Liver (tissue), 2 donors: Measurements from ENCODE around the gene PTPRD.

ENCODE experiments used
- GABPA ChIP-seq, 2 donors: IDR thresholded peaks in 1 of 2; conservative IDR thresholded peaks in 1 of 2; 2 replicates each; pipeline ENCODE4 v1.6.1; 2016; ENCODE audit warnings: antibody characterized with exemption in 2 of 2, mild to moderate bottlenecking in 1 of 2, moderate library complexity in 1 of 2
- JUND ChIP-seq, 2 donors: IDR thresholded peaks; 2 replicates each; pipeline ENCODE4 v1.6.1; 2016; ENCODE audit warnings: antibody characterized with exemption in 2 of 2
- SP1 ChIP-seq: IDR thresholded peaks from 2 replicates; pipeline ENCODE4 v1.6.1; 2018; ENCODE audit warnings: antibody characterized with exemption, mild to moderate bottlenecking
- donor health status: healthy.

- TF ChIP-seq GABPA (IDR thresholded peaks at IDR 0.05 in 1 of 2, conservative IDR thresholded peaks at IDR 0.05 in 1 of 2) (no peak), JUND (IDR thresholded peaks at IDR 0.05) (no peak), SP1 (no peak)
Measured at GRCh38 chr9:9615086-9615485, 997.7 kb downstream of the PTPRD start.
